Breast epithelium (tissue), 3 donors: ENCODE results near the gene PEMT.

ENCODE experiments used
- CTCF ChIP-seq, 3 donors: fragments of 450-650 bp; IDR thresholded peaks; one replicate each; pipeline ENCODE4 v1.5.1; 2016 to 2017; ENCODE audit warnings: antibody characterized with exemption in 3 of 3, mild to moderate bottlenecking in 3 of 3, moderate library complexity in 3 of 3
- POLR2A ChIP-seq: fragments of 450-650 bp; IDR thresholded peaks from one replicate; pipeline ENCODE4 v1.6.1; 2016; ENCODE audit warnings: antibody characterized with exemption, mild to moderate bottlenecking, moderate library complexity
- POLR2AphosphoS5 ChIP-seq, 3 donors: sonication (generic); formaldehyde crosslinking; IDR thresholded peaks; one replicate each; pipeline ENCODE4 v1.6.1; 2017; ENCODE audit warnings: antibody characterized with exemption in 3 of 3

DNA sequence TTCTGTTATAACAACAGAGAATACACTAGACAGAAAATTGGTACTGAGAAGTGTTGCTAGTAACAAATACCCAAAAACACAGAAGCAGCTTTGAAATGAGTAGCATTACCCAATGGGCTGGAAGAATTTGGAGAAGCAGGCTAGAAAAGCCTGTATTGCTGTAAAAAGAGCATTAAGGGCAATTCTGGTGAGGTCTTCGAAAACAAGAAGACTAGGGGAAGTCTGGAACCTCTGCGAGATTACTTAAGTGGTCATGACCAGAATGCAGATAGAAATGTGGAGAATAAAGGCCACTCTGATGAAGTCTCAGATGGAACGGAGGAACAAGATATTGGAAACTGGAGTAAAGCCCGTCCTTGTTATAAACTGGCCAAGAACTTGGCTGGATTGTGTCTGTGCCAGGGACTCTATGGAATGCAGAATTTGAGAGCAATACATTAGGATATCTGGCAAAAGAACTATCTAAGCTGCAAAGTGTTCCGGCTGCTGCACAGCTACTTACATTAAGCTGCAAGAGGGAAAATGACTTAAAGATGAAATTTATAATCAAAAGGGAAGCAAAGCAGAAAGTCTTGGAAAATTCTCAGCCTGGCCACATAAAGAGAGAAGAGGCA is 44.9 kb upstream of the PEMT start:
- TF ChIP-seq POLR2A (no peak), CTCF (IDR thresholded peaks at IDR 0.05) (no peak), POLR2AphosphoS5 (IDR thresholded peaks at IDR 0.05) (no peak)
